Keratinocyte (primary cell): ENCODE measurements around the gene GNB4.

Experiments
- CTCF ChIP-seq, 3 experiments: IDR thresholded peaks in 1 of 3; conservative IDR thresholded peaks in 1 of 3; optimal IDR thresholded peaks in 1 of 3; 2 replicates in 2 of 3; 3 replicates in 1 of 3; pipeline versions ENCODE3 to v1.5.1; 2011; ENCODE audit warnings: low read length in 3 of 3, mild to moderate bottlenecking in 3 of 3, moderate library complexity in 2 of 3, control low read depth in 1 of 3, inconsistent platforms in 1 of 3; ENCODE audit not compliant: insufficient read depth in 2 of 3; ENCODE audit errors: extremely low read depth in 1 of 3
- EZH2 ChIP-seq: IDR thresholded peaks from one replicate; pipeline ENCODE4 v1.6.1; 2012; ENCODE audit warnings: inconsistent platforms, mild to moderate bottlenecking, low read length, moderate library complexity

- TF ChIP-seq CTCF (optimal IDR thresholded peaks at IDR 0.05 in 1 of 3, IDR thresholded peaks at IDR 0.05 in 1 of 3, conservative IDR thresholded peaks at IDR 0.05 in 1 of 3; ENCODE audit: extremely low read depth in 1 of 3, insufficient read depth in 2 of 3, low read length in 3 of 3), result no peak
- TF ChIP-seq EZH2, result no peak
These were observed 31.6 kb upstream of the GNB4 start for GRCh38 chr3:179482857-179483256.
